HL-60/S4 (cell line): ENCODE results near the gene IL9.
"Not testable (repeated sequence)": the region's sequence is repeated elsewhere in the genome, so short reads cannot be mapped to it uniquely, and the experiment has no call there.

Experiments
- in situ Hi-C: fragments of 300-500 bp; cut with MboI; formaldehyde crosslinking; loops from 2 replicates; pipeline ENCODE4 v1.14.3; 2022; ENCODE audit warnings: low sequenced_read_pairs

IL9 gene

GRCh38 chr5:135873831-135874230 is 21.8 kb downstream of the IL9 start:
- in situ Hi-C loops: no loop called here

GRCh38 chr5:135871268-135871915 is 24.2 kb downstream of the IL9 start:
- in situ Hi-C loops: no loop called here

- in situ Hi-C loops: no loop called here
Observed at GRCh38 chr5:135869935-135870334, 25.7 kb downstream of the IL9 start.

GRCh38 chr5:135869276-135869675 is 26.4 kb downstream of the IL9 start:
- in situ Hi-C loops: no loop called here

- in situ Hi-C loops: no loop called here
Observed at GRCh38 chr5:135868681-135869080, 27.0 kb downstream of the IL9 start.

GRCh38 chr5:135867599-135867998 is 28.0 kb downstream of the IL9 start:
- in situ Hi-C loops: no loop called here

GRCh38 chr5:135866016-135866415 is 29.6 kb downstream of the IL9 start:
- in situ Hi-C loops: no loop called here

GRCh38 chr5:135864503-135865435 is 30.9 kb downstream of the IL9 start:
- in situ Hi-C loops: no loop called here

- in situ Hi-C loops: no loop called here
Observed at GRCh38 chr5:135862744-135863143, 32.9 kb downstream of the IL9 start.

GRCh38 chr5:135862086-135862485 is 33.6 kb downstream of the IL9 start:
- in situ Hi-C loops: no loop called here

- in situ Hi-C loops: no loop called here
Observed at GRCh38 chr5:135861641-135862040, 34.0 kb downstream of the IL9 start.

GRCh38 chr5:135859641-135860040 is 36.0 kb downstream of the IL9 start:
- in situ Hi-C loops: no loop called here

- in situ Hi-C loops: not testable (repeated sequence)
Observed at GRCh38 chr5:135859186-135859585, 36.5 kb downstream of the IL9 start.

- in situ Hi-C loops: no loop called here
Observed at GRCh38 chr5:135857630-135858311, 37.9 kb downstream of the IL9 start.

GRCh38 chr5:135851915-135852845 is 43.5 kb downstream of the IL9 start:
- in situ Hi-C loops: no loop called here

GRCh38 chr5:135851186-135851914 is 44.3 kb downstream of the IL9 start:
- in situ Hi-C loops: no loop called here

- in situ Hi-C loops: no loop called here
Observed at GRCh38 chr5:135850671-135851070, 45.0 kb downstream of the IL9 start.

GRCh38 chr5:135850231-135850630 is 45.4 kb downstream of the IL9 start:
- in situ Hi-C loops: no loop called here

- in situ Hi-C loops: loop anchor here (25.0 kb wide), 1 partner anchor 386 kb away; the partner anchor contains the start of gene TIFAB
Observed at GRCh38 chr5:135847976-135848375, 47.7 kb downstream of the IL9 start.

GRCh38 chr5:135846311-135846710 is 49.3 kb downstream of the IL9 start:
- in situ Hi-C loops: loop anchor here (25.0 kb wide), 1 partner anchor 384 kb away; the partner anchor contains the start of gene TIFAB
